Progenitor cell of endocrine pancreas (in vitro differentiated cells): ENCODE measurements around the gene TLN1. TPM values are rescaled to one million over a fixed set of nuclear protein-coding genes. Genes with fewer than 3 reads are reported as not detected.

Source experiments
- DNase-seq: peaks from one replicate; pipeline ENCODE4 v3.0.0; 2021; ENCODE audit warnings: low spot score; ENCODE audit not compliant: unreplicated experiment
- H3K27ac Mint-ChIP-seq: 2 replicates; pipeline ENCODE4 v1.8.0; 2021; ENCODE audit warnings: mild to moderate bottlenecking, moderate library complexity, mixed read lengths
- H3K27me3 Mint-ChIP-seq: 2 replicates; pipeline ENCODE4 v1.8.0; 2021; ENCODE audit warnings: mixed read lengths
- H3K36me3 Mint-ChIP-seq: 2 replicates; pipeline ENCODE4 v1.8.0; 2022; ENCODE audit warnings: mixed read lengths; ENCODE audit not compliant: insufficient read depth
- H3K4me1 Mint-ChIP-seq: 2 replicates; pipeline ENCODE4 v1.8.0; 2021; ENCODE audit warnings: low read depth, mixed read lengths
- H3K4me3 Mint-ChIP-seq: 2 replicates; pipeline ENCODE4 v1.8.0; 2021; ENCODE audit warnings: low read depth, mild to moderate bottlenecking, moderate library complexity, mixed read lengths
- H3K9me3 Mint-ChIP-seq: 2 replicates; pipeline ENCODE4 v1.8.0; 2021; ENCODE audit warnings: low read depth, mixed read lengths
- total RNA-seq: library from RNA; stranded (reverse); gene quantifications from 2 replicates; pipeline ENCODE4 v1.2.1, GENCODE V29; 2021
- TF ChIP-seq, protein P1 (sequence below): fragments of 200-600 bp; sonication (generic); IDR thresholded peaks from one replicate; pipeline ENCODE4 v1.5.0; 2021; ENCODE audit warnings: antibody characterized with exemption, mild to moderate bottlenecking; ENCODE audit not compliant: unreplicated experiment

The TLN1 gene
- total RNA-seq, 1 donor from 2014 or later: 136 TPM

DNA sequence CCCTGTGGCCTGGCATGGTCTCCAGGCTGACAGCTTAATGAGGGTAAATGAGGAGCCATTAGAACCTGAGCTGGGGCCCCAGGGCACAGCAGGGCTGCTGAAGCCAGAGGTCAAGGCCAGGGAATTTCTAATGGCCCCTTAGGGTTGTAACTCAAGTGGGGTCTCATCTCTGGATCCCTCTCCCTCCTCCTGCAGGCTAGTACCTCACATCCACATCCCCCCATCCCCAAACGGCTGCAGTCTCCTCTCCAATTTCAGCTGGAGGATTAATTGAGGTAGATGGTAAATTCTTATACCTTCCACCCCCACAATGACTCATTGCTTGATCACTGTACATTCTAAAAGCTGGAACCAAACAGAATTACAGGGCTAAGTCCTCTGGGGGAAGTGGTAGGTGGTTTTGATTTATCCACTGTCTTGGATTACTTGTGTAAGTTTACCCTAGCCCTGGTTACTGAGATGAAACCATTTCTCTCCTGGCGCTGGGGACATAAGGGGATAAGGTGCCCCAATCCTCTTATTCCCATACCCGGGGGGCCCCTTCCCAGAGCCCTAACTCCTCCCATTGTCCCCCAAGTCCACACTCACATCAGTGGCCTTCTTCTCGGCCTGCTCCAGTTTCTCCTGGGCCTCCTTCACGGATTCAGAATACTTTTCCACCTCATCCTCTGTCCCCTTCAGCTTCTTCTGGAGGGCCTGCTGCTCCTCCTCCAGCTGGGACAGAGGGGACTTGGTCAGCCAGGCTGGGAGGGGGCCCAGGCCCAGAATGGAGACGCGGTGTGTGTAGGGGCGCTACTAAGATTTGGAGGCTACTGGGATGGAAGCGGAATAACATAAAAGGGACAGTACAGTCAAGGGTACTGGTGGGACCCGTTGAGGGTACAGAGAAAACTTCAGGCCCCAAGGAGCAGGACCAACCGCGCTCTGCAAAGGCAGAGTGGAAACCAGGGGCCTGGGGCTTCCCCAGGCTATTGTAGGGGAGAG, 43.1 kb downstream of the TLN1 start:
- TF ChIP-seq, protein P1, sequence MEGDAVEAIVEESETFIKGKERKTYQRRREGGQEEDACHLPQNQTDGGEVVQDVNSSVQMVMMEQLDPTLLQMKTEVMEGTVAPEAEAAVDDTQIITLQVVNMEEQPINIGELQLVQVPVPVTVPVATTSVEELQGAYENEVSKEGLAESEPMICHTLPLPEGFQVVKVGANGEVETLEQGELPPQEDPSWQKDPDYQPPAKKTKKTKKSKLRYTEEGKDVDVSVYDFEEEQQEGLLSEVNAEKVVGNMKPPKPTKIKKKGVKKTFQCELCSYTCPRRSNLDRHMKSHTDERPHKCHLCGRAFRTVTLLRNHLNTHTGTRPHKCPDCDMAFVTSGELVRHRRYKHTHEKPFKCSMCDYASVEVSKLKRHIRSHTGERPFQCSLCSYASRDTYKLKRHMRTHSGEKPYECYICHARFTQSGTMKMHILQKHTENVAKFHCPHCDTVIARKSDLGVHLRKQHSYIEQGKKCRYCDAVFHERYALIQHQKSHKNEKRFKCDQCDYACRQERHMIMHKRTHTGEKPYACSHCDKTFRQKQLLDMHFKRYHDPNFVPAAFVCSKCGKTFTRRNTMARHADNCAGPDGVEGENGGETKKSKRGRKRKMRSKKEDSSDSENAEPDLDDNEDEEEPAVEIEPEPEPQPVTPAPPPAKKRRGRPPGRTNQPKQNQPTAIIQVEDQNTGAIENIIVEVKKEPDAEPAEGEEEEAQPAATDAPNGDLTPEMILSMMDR: no peak
- H3K9me3 Mint-ChIP-seq: no peaks in the 10 kb centered on the region
- peaks cover 5% of the 10 kb centered on the region for H3K4me1 Mint-ChIP-seq
- H3K36me3 Mint-ChIP-seq: peaks cover 2% of the 10 kb centered on the region
- H3K4me3 Mint-ChIP-seq: peak overlapping the region; percentile 71
- peak overlapping the region; percentile 37 for H3K27ac Mint-ChIP-seq
- peaks cover 13% of the 10 kb centered on the region for H3K27me3 Mint-ChIP-seq
- DNase-seq: no peak

DNA sequence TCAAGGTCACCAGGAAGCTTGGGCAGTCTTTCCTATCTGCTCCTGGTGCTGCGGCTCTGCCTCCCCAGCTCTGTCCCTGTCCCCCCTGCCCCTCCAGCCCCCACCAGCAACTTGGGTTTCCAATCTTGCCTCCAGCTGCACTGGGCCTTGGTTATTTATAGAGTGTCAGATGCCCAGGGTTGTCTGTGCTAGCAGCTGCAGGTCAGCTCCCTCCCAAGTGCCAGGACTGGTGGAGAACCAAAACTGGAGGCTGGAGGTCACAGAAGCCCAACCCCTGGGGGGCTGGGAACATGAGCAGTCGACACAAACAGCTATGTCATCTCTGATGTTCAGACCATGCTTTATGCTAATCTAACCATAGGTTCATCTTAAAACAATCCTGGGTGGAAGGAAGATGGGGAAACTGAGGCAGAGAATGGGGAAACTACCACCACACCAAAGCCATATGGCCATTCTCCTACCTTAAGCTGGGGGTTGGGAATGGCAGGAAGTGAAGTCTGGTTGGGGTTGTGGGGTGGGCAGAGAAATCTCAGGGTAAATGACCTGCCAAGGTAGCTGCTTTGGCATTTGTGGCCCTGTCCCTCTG, 43.9 kb downstream of the TLN1 start:
- H3K36me3 Mint-ChIP-seq: peaks cover 2% of the 10 kb centered on the region
- no peak overlapping the region for H3K27ac Mint-ChIP-seq
- DNase-seq: no peak
- TF ChIP-seq, protein P1: no peak
- H3K27me3 Mint-ChIP-seq: peaks cover 13% of the 10 kb centered on the region
- peaks cover 5% of the 10 kb centered on the region for H3K4me1 Mint-ChIP-seq
- no peaks in the 10 kb centered on the region for H3K9me3 Mint-ChIP-seq
- no peak overlapping the region for H3K4me3 Mint-ChIP-seq

DNA sequence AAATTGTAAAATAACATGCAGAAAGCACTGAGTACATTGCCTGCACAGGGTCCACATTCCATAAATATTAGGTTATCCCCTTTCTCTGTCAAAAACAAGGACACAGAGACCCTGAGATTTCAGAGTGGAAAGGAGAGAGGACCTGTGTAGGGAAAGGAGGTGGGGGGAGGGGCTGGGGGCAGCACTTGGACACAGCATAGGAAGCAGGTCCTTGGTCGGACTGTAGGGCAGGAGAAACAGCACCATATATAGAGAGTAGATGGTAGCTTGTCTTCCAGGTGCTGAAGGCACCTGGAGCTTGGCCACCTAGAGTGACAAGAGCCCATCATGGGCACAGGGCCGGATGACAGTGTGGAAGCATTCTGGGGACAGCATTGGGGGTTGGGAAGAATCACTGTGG, 44.7 kb downstream of the TLN1 start:
- H3K4me1 Mint-ChIP-seq: peaks cover 5% of the 10 kb centered on the region
- DNase-seq: no peak
- no peak overlapping the region for H3K27ac Mint-ChIP-seq
- peaks cover 13% of the 10 kb centered on the region for H3K27me3 Mint-ChIP-seq
- no peaks in the 10 kb centered on the region for H3K9me3 Mint-ChIP-seq
- TF ChIP-seq, protein P1: no peak
- H3K4me3 Mint-ChIP-seq: peak overlapping the region; percentile 30
- H3K36me3 Mint-ChIP-seq: peaks cover 2% of the 10 kb centered on the region

DNA sequence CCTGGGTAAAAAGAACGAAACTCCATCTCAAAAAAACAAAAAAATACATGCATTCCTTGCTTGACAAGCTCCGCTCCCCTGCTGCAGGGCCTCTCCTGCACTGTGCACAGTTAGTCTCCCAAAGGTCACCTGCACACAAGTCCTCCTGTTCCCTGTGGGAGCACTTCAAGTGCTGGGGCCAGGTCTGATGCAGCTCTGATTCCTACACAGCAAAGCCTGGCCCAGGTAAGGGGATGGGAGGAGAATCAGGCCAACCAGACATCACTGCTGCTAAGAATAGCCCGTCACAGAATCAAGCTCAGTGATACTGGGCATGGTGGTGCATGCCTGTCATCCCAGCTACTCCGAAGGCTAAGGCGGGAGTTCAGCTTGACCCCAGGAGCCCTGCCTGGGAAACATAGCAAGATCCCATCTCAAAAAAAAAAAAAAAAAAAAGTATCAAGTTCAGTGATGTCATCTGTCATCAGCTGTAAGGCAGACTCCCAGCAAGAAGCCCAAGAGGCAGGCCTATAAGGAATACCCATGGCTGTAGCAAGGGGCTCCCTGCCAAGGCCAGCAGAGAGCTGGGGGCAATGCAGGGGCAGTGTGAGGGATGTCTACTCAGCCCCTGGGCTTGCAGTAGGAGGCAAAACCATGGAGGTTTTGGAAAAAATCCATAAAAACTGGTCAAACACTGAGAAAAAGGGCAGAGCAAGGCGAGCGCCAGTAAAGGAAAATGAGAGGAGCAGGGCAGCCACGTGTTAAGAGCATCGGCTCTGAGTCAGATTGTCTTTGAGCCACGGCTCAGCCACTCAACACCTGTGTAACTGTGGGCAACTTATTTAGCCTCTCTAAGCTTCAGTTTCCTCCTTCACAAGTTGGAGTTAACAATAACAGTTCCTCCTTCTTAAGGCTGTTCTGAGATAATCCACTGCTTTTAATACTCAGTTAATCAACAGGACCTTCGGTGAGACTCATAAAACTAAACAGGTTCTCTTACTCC, 45.5 kb downstream of the TLN1 start:
- Mint-ChIP-seq H3K4me1 (peaks cover 5% of the 10 kb centered on the region), H3K36me3 (peaks cover 2% of the 10 kb centered on the region)
- DNase-seq: no peak

More for the DNA sequence above, 45.5 kb downstream of the TLN1 start:
- H3K4me3 Mint-ChIP-seq: no peak overlapping the region
- peaks cover 10% of the 10 kb centered on the region for H3K27me3 Mint-ChIP-seq
- TF ChIP-seq, protein P1: no peak
- H3K9me3 Mint-ChIP-seq: no peaks in the 10 kb centered on the region
- H3K27ac Mint-ChIP-seq: no peak overlapping the region
